Esophagus muscularis mucosa (tissue), 2 donors: ENCODE data around the gene KTN1.

Source experiments
- POLR2A ChIP-seq: fragments of 450-650 bp; IDR thresholded peaks from one replicate; pipeline ENCODE4 v1.6.1; 2017; ENCODE audit warnings: antibody characterized with exemption, moderate library complexity, mild to moderate bottlenecking, low read depth
- POLR2AphosphoS5 ChIP-seq, 2 donors: sonication (generic); formaldehyde crosslinking; IDR thresholded peaks; one replicate each; pipeline ENCODE4 v1.6.1; 2017; ENCODE audit warnings: antibody characterized with exemption in 2 of 2

- no peak for TF ChIP-seq POLR2AphosphoS5 (IDR thresholded peaks at IDR 0.05)
- no peak for TF ChIP-seq POLR2A
Measured at GRCh38 chr14:55733599-55733998, 153.6 kb downstream of the KTN1 start.
